Measurements from ENCODE around the gene LSM11.

LSM11 gene

DNA sequence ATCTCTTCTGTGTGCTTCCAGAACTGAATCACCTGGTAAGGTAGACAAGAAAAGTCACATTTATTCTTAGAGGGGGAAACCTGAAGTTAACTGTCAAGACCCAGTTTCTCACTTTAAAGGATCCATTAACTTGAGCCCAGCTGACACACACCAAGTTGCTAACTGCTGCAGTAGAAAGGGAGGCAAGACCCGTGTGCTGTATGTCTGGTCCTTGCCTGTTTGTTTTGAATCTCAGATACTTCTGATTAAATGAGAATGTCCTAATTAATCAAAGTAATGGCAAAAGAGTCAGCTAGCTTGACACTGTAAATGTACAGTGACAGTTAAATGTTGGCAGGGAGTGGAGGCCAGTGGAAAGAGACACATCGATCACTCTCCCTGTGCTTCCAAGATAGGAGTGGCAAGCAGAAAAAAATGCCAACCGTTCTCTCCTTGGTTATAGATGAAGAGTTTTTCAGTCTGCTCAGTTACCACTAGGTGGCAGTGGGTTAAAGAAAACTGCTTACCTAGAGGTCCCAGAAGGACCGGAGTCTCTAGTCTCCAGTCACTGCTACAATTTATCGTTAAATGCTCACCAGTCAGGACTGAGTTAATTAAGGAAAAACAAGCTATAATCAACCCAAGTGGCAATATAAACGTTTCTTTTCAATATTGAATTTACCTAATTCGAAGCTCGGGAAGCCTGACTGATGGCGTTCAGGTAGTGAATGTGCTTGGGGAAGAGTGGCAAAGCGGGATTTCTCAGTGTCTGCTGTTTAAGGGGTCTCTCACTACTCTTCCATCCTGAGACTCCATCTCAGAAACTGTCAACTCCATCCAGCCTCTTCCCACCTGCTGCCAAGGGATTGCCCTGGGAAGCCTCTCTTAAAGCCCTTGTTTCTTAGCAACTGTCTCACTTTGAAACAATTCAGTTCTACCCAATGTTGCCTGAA, 18.4 kb downstream of the LSM11 start:
- TF ChIP-seq CTCF (IDR thresholded peaks at IDR 0.05; ENCODE audit: extremely low read depth, missing control alignments) = peak; percentile 73
- peak; percentile 70 for DNase-seq (ENCODE audit: low spot score)

DNA sequence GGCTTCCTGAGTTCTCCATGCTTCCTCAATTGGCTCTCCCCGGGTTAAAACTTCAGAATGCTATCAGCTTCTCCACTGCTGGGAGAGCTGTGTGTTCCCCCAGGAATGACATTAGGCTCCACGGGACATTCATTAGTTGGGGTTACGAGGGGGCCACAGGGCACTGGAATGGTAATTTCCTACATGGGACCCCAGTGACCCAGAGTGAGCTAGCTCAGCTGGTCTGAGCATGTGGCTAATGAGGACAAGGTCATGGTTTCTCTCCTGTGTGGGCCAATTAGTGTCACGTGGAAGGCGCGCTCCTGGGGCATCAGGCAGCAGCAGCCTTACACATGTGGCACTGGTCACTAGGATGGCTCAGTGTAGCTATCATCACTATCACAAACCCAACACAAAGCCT, 21.0 kb downstream of the LSM11 start:
- no peak for TF ChIP-seq CTCF (IDR thresholded peaks at IDR 0.05; ENCODE audit: extremely low read depth, missing control alignments)
- DNase-seq (ENCODE audit: low spot score) = no peak

DNA sequence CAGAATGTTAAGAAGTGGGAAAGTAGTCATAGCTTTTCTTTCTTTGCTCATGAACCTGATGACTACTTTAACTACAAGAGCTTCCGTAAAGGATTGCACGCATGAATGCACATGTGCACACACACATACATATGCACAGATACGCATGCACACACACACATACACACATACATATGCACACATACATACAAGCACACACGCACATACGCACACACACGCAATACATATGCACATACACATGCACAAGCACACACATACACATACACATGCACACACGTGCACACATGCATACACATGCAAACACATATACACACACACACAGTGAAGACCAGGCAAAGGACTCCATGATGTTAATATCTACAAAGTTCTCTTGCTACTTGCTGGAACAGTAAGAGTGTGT, 22.9 kb downstream of the LSM11 start:
- no peak for TF ChIP-seq CTCF (IDR thresholded peaks at IDR 0.05; ENCODE audit: extremely low read depth, missing control alignments)
- no peak for DNase-seq (ENCODE audit: low spot score)

DNA sequence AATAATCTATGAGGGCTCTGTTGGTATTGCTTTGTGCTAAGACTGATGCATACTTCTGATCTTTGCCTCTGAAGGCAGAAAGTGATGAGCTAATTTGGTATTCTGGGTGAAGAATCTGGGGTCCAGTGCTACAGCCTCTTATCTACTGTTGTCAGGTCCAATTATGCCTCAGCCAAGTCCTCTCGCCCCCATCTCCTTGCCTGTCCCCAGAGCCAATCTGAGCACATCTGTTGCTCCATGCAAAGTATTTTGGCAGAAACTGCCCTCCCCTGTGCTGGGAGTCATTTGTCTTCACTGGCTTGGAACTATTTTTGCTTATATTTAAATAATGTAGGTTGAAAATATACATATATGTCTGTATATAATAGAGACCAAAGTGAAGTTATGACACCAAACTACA, 23.4 kb downstream of the LSM11 start:
- no peak for TF ChIP-seq CTCF (IDR thresholded peaks at IDR 0.05; ENCODE audit: extremely low read depth, missing control alignments)

DNA sequence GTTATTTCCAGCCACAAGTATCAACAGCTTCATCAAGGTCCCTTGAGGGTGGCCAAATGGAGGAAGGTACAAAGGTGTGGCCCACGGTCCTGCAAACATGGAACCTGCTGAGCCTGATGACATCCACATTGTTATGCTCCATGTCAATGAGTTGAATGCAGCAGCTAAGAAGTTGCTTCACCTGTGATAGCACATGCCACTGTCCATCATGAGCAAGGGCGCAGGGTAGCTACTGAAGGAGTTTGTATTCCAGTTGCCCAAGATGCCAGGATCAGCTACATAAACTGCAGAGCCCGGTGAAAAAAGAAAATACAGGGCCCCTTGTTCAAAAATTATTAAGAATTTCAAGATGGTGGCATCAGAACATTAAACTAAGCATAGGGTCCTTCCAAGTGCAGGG, 24.2 kb downstream of the LSM11 start:
- no peak for TF ChIP-seq CTCF (IDR thresholded peaks at IDR 0.05; ENCODE audit: extremely low read depth, missing control alignments)

More for the DNA sequence above, 23.4 kb downstream of the LSM11 start:
- no peak for DNase-seq (ENCODE audit: low spot score)

DNA sequence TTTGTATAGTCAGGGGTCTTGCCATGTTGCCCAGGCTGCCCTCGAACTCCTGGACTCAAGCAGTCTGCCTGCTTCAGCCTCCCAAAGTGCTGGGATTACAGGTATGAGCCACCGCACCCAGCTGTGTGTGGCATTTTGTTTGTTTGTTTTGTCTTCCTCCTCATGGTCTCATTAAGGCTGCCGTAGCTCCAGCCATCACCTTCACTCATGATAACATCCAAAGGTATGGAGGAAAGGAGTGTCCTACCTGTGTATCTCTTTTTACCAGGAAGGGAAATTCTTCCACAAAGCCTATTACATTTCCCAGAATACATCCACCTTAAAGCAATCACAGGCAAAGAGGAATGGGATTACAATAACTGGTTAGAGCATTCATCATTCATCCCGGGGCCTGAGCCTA, 27.2 kb downstream of the LSM11 start:
- DNase-seq (ENCODE audit: low spot score) = no peak
- no peak for TF ChIP-seq CTCF (IDR thresholded peaks at IDR 0.05; ENCODE audit: extremely low read depth, missing control alignments)

More for the DNA sequence above, 24.2 kb downstream of the LSM11 start:
- DNase-seq (ENCODE audit: low spot score) = no peak

- no peak for DNase-seq (ENCODE audit: low spot score)
- TF ChIP-seq CTCF (IDR thresholded peaks at IDR 0.05; ENCODE audit: extremely low read depth, missing control alignments) = no peak
Observed at GRCh38 chr5:157772127-157772526, 28.6 kb downstream of the LSM11 start.

Measured in GM20000 (cell line).